ENCODE measurements around the gene CREB3L2.

GRCh38 chr7:137989590-137989989, 12.3 kb downstream of the CREB3L2 start:
- TF ChIP-seq CTCF (conservative IDR thresholded peaks at IDR 0.05; ENCODE audit: low read length) (no peak), EZH2phosphoT487 (IDR thresholded peaks at IDR 0.05; ENCODE audit: borderline replicate concordance, low read depth, low read length) (no peak)

Data from OCI-LY7 (cell line).